Fibroblast of gingiva (primary cell): ENCODE data around the gene CRIM1.
"Not testable (repeated sequence)": the region's sequence is repeated elsewhere in the genome, so short reads cannot be mapped to it uniquely, and the experiment has no call there.

Experiments
- DNase-seq: peaks from one replicate; pipeline ENCODE4 v3.0.0-alpha.2; 2011; ENCODE audit warnings: low read depth

The CRIM1 gene

GRCh38 chr2:36352701-36353100, 2.9 kb upstream of the CRIM1 start:
- peak; percentile 56 for DNase-seq

GRCh38 chr2:36354811-36355150, 797 bp upstream of the CRIM1 start:
- DNase-seq, result no peak

GRCh38 chr2:36355890-36356297, 316 bp downstream of the CRIM1 start:
- DNase-seq, result no peak

GRCh38 chr2:36356298-36356989, 866 bp downstream of the CRIM1 start:
- peak; percentile 33 for DNase-seq

GRCh38 chr2:36356990-36357846, 1.6 kb downstream of the CRIM1 start:
- peak; percentile 73 for DNase-seq

GRCh38 chr2:36357847-36358659, 2.5 kb downstream of the CRIM1 start:
- DNase-seq, result peak; percentile 79

GRCh38 chr2:36359067-36359466, 3.5 kb downstream of the CRIM1 start:
- no peak for DNase-seq

GRCh38 chr2:36360063-36360462, 4.5 kb downstream of the CRIM1 start:
- DNase-seq, result no peak

GRCh38 chr2:36360834-36361233, 5.3 kb downstream of the CRIM1 start:
- no peak for DNase-seq

- peak; percentile 69 for DNase-seq
Observed at GRCh38 chr2:36361396-36361795, 5.8 kb downstream of the CRIM1 start.

GRCh38 chr2:36362291-36362690, 6.7 kb downstream of the CRIM1 start:
- DNase-seq, result peak; percentile 55

- DNase-seq, result not testable (repeated sequence)
Observed at GRCh38 chr2:36363085-36363484, 7.5 kb downstream of the CRIM1 start.

GRCh38 chr2:36366491-36367120, 11.0 kb downstream of the CRIM1 start:
- peak; percentile 43 for DNase-seq

GRCh38 chr2:36367486-36367885, 11.9 kb downstream of the CRIM1 start:
- no peak for DNase-seq

- no peak for DNase-seq
Observed at GRCh38 chr2:36367895-36368353, 12.3 kb downstream of the CRIM1 start.

GRCh38 chr2:36368438-36368837, 12.9 kb downstream of the CRIM1 start:
- no peak for DNase-seq

- DNase-seq, result no peak
Observed at GRCh38 chr2:36369163-36369562, 13.6 kb downstream of the CRIM1 start.

- DNase-seq, result no peak
Observed at GRCh38 chr2:36369716-36370115, 14.1 kb downstream of the CRIM1 start.

GRCh38 chr2:36370281-36370680, 14.7 kb downstream of the CRIM1 start:
- no peak for DNase-seq

- DNase-seq, result peak; percentile 83
Observed at GRCh38 chr2:36371070-36371874, 15.7 kb downstream of the CRIM1 start.

GRCh38 chr2:36371928-36372391, 16.4 kb downstream of the CRIM1 start:
- peak; percentile 82 for DNase-seq
